ENCODE data around the gene COG2.
"Not testable (repeated sequence)": the region's sequence is repeated elsewhere in the genome, so short reads cannot be mapped to it uniquely, and the experiment has no call there.

Gene COG2

GRCh38 chr1:230715510-230715909 is 73.2 kb downstream of the COG2 start:
- DNase-seq (ENCODE audit: low spot score), result no peak

GRCh38 chr1:230716453-230716852 is 74.2 kb downstream of the COG2 start:
- not testable (repeated sequence) for DNase-seq (ENCODE audit: low spot score)

GRCh38 chr1:230717251-230717650 is 75.0 kb downstream of the COG2 start:
- DNase-seq (ENCODE audit: low spot score), result no peak

GRCh38 chr1:230721849-230722522 is 79.7 kb downstream of the COG2 start:
- DNase-seq (ENCODE audit: low spot score), result not testable (repeated sequence)

GRCh38 chr1:230725256-230726012 is 83.2 kb downstream of the COG2 start:
- DNase-seq (ENCODE audit: low spot score), result no peak

GRCh38 chr1:230728710-230729392 is 86.6 kb downstream of the COG2 start:
- DNase-seq (ENCODE audit: low spot score), result no peak

- no peak for DNase-seq (ENCODE audit: low spot score)
Observed at GRCh38 chr1:230730977-230731376, 88.7 kb downstream of the COG2 start.

- no peak for DNase-seq (ENCODE audit: low spot score)
Observed at GRCh38 chr1:230735447-230735846, 93.2 kb downstream of the COG2 start.

GRCh38 chr1:230737622-230738262 is 95.5 kb downstream of the COG2 start:
- no peak for DNase-seq (ENCODE audit: low spot score)

- no peak for DNase-seq (ENCODE audit: low spot score)
Observed at GRCh38 chr1:230739564-230740290, 97.4 kb downstream of the COG2 start.
